Gastrocnemius medialis (tissue), 4 donors: ENCODE data around the gene COQ9.

Experiments
- POLR2A ChIP-seq, 2 donors: fragments of 450-650 bp; IDR thresholded peaks; one replicate each; pipeline ENCODE4 v1.6.1; 2017; ENCODE audit warnings: antibody characterized with exemption in 2 of 2, mild to moderate bottlenecking in 2 of 2, moderate library complexity in 2 of 2
- TF ChIP-seq, protein P1 (sequence below), 5 experiments: fragments of 450-650 bp in 3 of 5; fragments of 200-600 bp in 2 of 5; sonication (generic) in 2 of 5; IDR thresholded peaks in 4 of 5; conservative IDR thresholded peaks in 1 of 5; 1 replicate in 4 of 5; 2 replicates in 1 of 5; pipeline ENCODE4 v1.5.1; 2016 to 2019; ENCODE audit warnings: antibody characterized with exemption in 5 of 5, mild to moderate bottlenecking in 3 of 5, moderate library complexity in 3 of 5

DNA sequence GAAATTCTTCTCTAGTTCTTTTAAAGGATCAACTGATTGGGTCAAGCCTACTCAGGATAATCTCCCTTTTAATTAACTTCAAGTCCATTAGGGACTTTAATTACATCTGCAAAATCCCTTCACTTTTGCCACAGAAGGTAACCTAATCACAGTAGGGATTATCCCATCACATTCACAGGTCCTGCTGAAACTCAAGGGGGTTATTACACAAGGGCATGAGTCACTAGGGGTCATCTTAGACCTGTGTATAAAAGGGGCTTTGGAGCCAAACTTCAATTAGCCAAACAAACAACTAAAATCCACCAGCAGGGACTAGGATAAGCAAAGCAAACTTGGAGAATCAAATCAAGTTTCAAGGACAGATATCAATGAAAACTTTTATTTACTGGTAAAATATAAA is 19.5 kb upstream of the COQ9 start:
- TF ChIP-seq, protein P1, sequence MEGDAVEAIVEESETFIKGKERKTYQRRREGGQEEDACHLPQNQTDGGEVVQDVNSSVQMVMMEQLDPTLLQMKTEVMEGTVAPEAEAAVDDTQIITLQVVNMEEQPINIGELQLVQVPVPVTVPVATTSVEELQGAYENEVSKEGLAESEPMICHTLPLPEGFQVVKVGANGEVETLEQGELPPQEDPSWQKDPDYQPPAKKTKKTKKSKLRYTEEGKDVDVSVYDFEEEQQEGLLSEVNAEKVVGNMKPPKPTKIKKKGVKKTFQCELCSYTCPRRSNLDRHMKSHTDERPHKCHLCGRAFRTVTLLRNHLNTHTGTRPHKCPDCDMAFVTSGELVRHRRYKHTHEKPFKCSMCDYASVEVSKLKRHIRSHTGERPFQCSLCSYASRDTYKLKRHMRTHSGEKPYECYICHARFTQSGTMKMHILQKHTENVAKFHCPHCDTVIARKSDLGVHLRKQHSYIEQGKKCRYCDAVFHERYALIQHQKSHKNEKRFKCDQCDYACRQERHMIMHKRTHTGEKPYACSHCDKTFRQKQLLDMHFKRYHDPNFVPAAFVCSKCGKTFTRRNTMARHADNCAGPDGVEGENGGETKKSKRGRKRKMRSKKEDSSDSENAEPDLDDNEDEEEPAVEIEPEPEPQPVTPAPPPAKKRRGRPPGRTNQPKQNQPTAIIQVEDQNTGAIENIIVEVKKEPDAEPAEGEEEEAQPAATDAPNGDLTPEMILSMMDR (IDR thresholded peaks at IDR 0.05 in 4 of 5, conservative IDR thresholded peaks at IDR 0.05 in 1 of 5), result no peak
- TF ChIP-seq POLR2A (IDR thresholded peaks at IDR 0.05), result no peak
